ENCODE measurements around the gene CES3.

CES3 gene

GRCh38 chr16:67009158-67009557, 48.1 kb downstream of the CES3 start:
- no peak for TF ChIP-seq CTCF (IDR thresholded peaks at IDR 0.05; ENCODE audit: insufficient read depth, low read depth, low read length, missing control alignments)
- no peak for DNase-seq (ENCODE audit: low read depth)
- no peak overlapping the region for H3K4me3 ChIP-seq (ENCODE audit: low read length)

- no peak for TF ChIP-seq CTCF (IDR thresholded peaks at IDR 0.05; ENCODE audit: insufficient read depth, low read depth, low read length, missing control alignments)
- no peak overlapping the region for H3K4me3 ChIP-seq (ENCODE audit: low read length)
- DNase-seq (ENCODE audit: low read depth) = no peak
These were observed 50.2 kb downstream of the CES3 start for GRCh38 chr16:67011274-67011673.

- no peak for TF ChIP-seq CTCF (IDR thresholded peaks at IDR 0.05; ENCODE audit: insufficient read depth, low read depth, low read length, missing control alignments)
- H3K4me3 ChIP-seq (ENCODE audit: low read length) = peak overlapping the region; percentile 27
- no peak for DNase-seq (ENCODE audit: low read depth)
These were observed 52.3 kb downstream of the CES3 start for GRCh38 chr16:67013233-67013822.

- DNase-seq (ENCODE audit: low read depth) = peak; percentile 34
- peak overlapping the region; percentile 27 for H3K4me3 ChIP-seq (ENCODE audit: low read length)
- TF ChIP-seq CTCF (IDR thresholded peaks at IDR 0.05; ENCODE audit: insufficient read depth, low read depth, low read length, missing control alignments) = no peak
These were observed 53.0 kb downstream of the CES3 start for GRCh38 chr16:67013823-67014633.

- DNase-seq (ENCODE audit: low read depth) = no peak
- H3K4me3 ChIP-seq (ENCODE audit: low read length) = no peak overlapping the region
- TF ChIP-seq CTCF (IDR thresholded peaks at IDR 0.05; ENCODE audit: insufficient read depth, low read depth, low read length, missing control alignments) = no peak
These were observed 53.7 kb downstream of the CES3 start for GRCh38 chr16:67014634-67015312.

- TF ChIP-seq CTCF (IDR thresholded peaks at IDR 0.05; ENCODE audit: insufficient read depth, low read depth, low read length, missing control alignments) = peak; percentile 32
- no peak overlapping the region for H3K4me3 ChIP-seq (ENCODE audit: low read length)
- no peak for DNase-seq (ENCODE audit: low read depth)
These were observed 54.3 kb downstream of the CES3 start for GRCh38 chr16:67015313-67015731.
